IMR-90 (cell line): ENCODE results near the gene HIF1A. TPM values are rescaled to one million over a fixed set of nuclear protein-coding genes. Genes with fewer than 3 reads are reported as not detected.

Experiments
- ATAC-seq: fragments of 200-7000 bp; cut with Tn5 transposase; 2 replicates; pipeline ENCODE4 v1.9.1; 2020; ENCODE audit warnings: low read depth, mild to moderate bottlenecking, moderate library complexity
- BruUV-seq: library from RNA; stranded (reverse); fragments of 400-500 nt; replicated peaks from 2 replicates; lab custom pipeline; 2021; lab: Mats Ljungman, UMichigan
- CTCF ChIA-PET: fragments of 300-600 bp; formaldehyde crosslinking; extraction: SDS; loops from one replicate; lab custom pipeline; 2021; ENCODE audit warnings: antibody characterized with exemption; lab: Yijun Ruan, JAX
- POLR2A ChIA-PET: fragments of 300-600 bp; sonication (Branson Sonifier 250); formaldehyde crosslinking; loops from one replicate; lab custom pipeline; 2022; ENCODE audit warnings: antibody characterized with exemption; ENCODE audit not compliant: unreplicated experiment; lab: Charles Lee
- DNase-seq: peaks from one replicate; pipeline ENCODE4 v3.0.0; 2013
- H2AFZ ChIP-seq: replicated peaks from 2 replicates; pipeline ENCODE3; 2013; ENCODE audit warnings: low read length, mild to moderate bottlenecking; ENCODE audit not compliant: poor library complexity
- H2AK5ac ChIP-seq: 2 replicates; pipeline ENCODE4 v1.6.1; 2013; ENCODE audit warnings: low read depth, low read length, inconsistent platforms
- H2AK9ac ChIP-seq: replicated peaks from 2 replicates; pipeline ENCODE3; 2013; ENCODE audit warnings: mild to moderate bottlenecking, low read depth, low read length, moderate library complexity; ENCODE audit not compliant: poor library complexity
- H2BK120ac ChIP-seq: 2 replicates; pipeline ENCODE4 v1.6.1; 2013; ENCODE audit warnings: low read depth, low read length, inconsistent platforms
- H2BK15ac ChIP-seq: 3 replicates; pipeline ENCODE4 v1.6.1; 2013; ENCODE audit warnings: low read depth, low read length, inconsistent platforms
- H2BK20ac ChIP-seq: 2 replicates; pipeline ENCODE4 v1.6.1; 2013; ENCODE audit warnings: low read depth, mild to moderate bottlenecking, inconsistent platforms, low read length, moderate library complexity
- H2BK5ac ChIP-seq: 2 replicates; pipeline ENCODE4 v1.6.1; 2013; ENCODE audit warnings: mild to moderate bottlenecking, low read depth, low read length, inconsistent platforms; ENCODE audit not compliant: poor library complexity, severe bottlenecking
- H3K14ac ChIP-seq: replicated peaks from 2 replicates; pipeline ENCODE4 v1.6.1; 2013; ENCODE audit warnings: low read depth, low read length, inconsistent platforms
- H3K18ac ChIP-seq: 2 replicates; pipeline ENCODE4 v1.6.1; 2013; ENCODE audit warnings: low read depth, low read length, control low read depth
- H3K23ac ChIP-seq: 2 replicates; pipeline ENCODE4 v1.6.1; 2013; ENCODE audit warnings: low read depth, low read length, inconsistent platforms
- H3K27ac ChIP-seq: 2 replicates; pipeline ENCODE4 v1.5.1; 2013; ENCODE audit warnings: mild to moderate bottlenecking, control low read depth, low read length; ENCODE audit not compliant: insufficient read depth
- H3K27me3 ChIP-seq: 2 replicates; pipeline ENCODE4 v1.6.1; 2013; ENCODE audit warnings: low read length; ENCODE audit not compliant: control insufficient read depth, insufficient read depth
- H3K36me3 ChIP-seq: 2 replicates; pipeline ENCODE4 v1.6.1; 2013; ENCODE audit warnings: low read length, mixed read lengths; ENCODE audit not compliant: control insufficient read depth, insufficient read depth
- H3K4ac ChIP-seq: 2 replicates; pipeline ENCODE4 v1.6.1; 2013; ENCODE audit warnings: low read depth, low read length, inconsistent platforms
- H3K4me1 ChIP-seq: 2 replicates; pipeline ENCODE4 v1.6.1; 2013; ENCODE audit warnings: low read length, mixed read lengths; ENCODE audit not compliant: control insufficient read depth, insufficient read depth
- H3K4me2 ChIP-seq: 2 replicates; pipeline ENCODE4 v1.6.1; 2013; ENCODE audit warnings: low read depth, mild to moderate bottlenecking, control low read depth, low read length, moderate library complexity
- H3K4me3 ChIP-seq: 2 replicates; pipeline ENCODE4 v1.5.1; 2013; ENCODE audit warnings: low read depth, mild to moderate bottlenecking, control low read depth, low read length, moderate library complexity; ENCODE audit not compliant: insufficient read depth
- H3K56ac ChIP-seq: 2 replicates; pipeline ENCODE4 v1.6.1; 2013; ENCODE audit warnings: low read length, inconsistent platforms; ENCODE audit not compliant: insufficient read depth; ENCODE audit errors: extremely low read depth
- H3K79me1 ChIP-seq, 2 experiments: 2 replicates each; pipeline ENCODE4 v1.6.1; 2013; ENCODE audit warnings: low read length in 2 of 2, inconsistent platforms in 1 of 2, low read depth in 1 of 2
- H3K9ac ChIP-seq: 2 replicates; pipeline ENCODE4 v1.6.1; 2013; ENCODE audit warnings: low read depth, low read length, control low read depth
- H3K9me1 ChIP-seq: 2 replicates; pipeline ENCODE4 v1.6.1; 2013; ENCODE audit warnings: low read length, inconsistent platforms; ENCODE audit not compliant: insufficient read depth
- H3K9me3 ChIP-seq: 2 replicates; pipeline ENCODE4 v1.6.1; 2013; ENCODE audit warnings: low read length; ENCODE audit not compliant: control insufficient read depth, insufficient read depth
- H4K20me1 ChIP-seq: 2 replicates; pipeline ENCODE4 v1.6.1; 2013; ENCODE audit warnings: low read length, inconsistent platforms; ENCODE audit not compliant: insufficient read depth
- H4K5ac ChIP-seq: 2 replicates; pipeline ENCODE4 v1.6.1; 2013; ENCODE audit warnings: mild to moderate bottlenecking, low read depth, low read length, control low read depth
- H4K8ac ChIP-seq, 2 experiments: 2 replicates each; pipeline ENCODE4 v1.6.1; 2013; ENCODE audit warnings: low read depth in 2 of 2, low read length in 2 of 2, control low read depth in 1 of 2, inconsistent platforms in 1 of 2
- H4K91ac ChIP-seq: 2 replicates; pipeline ENCODE4 v1.6.1; 2013; ENCODE audit warnings: low read depth, low read length, inconsistent platforms; ENCODE audit not compliant: insufficient read depth
- BHLHE40 ChIP-seq: fragments of 150-350 bp; IDR thresholded peaks from 2 replicates; pipeline ENCODE4 v1.6.1; 2016; ENCODE audit warnings: mild to moderate bottlenecking, low read depth, low read length
- CHD1 ChIP-seq: IDR thresholded peaks from 2 replicates; pipeline ENCODE4 v1.6.1; 2012; ENCODE audit warnings: low read depth, low read length, improper control_type of control experiment
- ELK1 ChIP-seq: fragments of 150-350 bp; IDR thresholded peaks from 2 replicates; pipeline ENCODE4 v1.6.1; 2016; ENCODE audit warnings: low read depth, mild to moderate bottlenecking, low read length, moderate library complexity, borderline replicate concordance
- RFX5 ChIP-seq: IDR thresholded peaks from 2 replicates; pipeline ENCODE4 v1.8.0; 2012; ENCODE audit warnings: low read depth, mild to moderate bottlenecking, low read length, moderate library complexity
- SMC3 ChIP-seq: fragments of 150-350 bp; IDR thresholded peaks from 2 replicates; pipeline ENCODE4 v1.6.1; 2016; ENCODE audit warnings: low read depth, mild to moderate bottlenecking, antibody characterized with exemption, low read length, moderate library complexity
- WGBS, 2 experiments: methylation state at CpG; one replicate each; pipeline versions ENCODE4 v1.1.5 to v1.1.7; 2013; ENCODE audit warnings: missing lambda C conversion rate in 2 of 2; ENCODE audit not compliant: insufficient read length in 1 of 2; ENCODE audit errors: extremely low coverage in 2 of 2; 5-methylcytosine and 5-hydroxymethylcytosine counted together
- dilution Hi-C: fragments of 300-500 bp; cut with HindIII; formaldehyde crosslinking; loops from one replicate; pipeline ENCODE4 v1.14.3; 2018; ENCODE audit warnings: low sequenced_read_pairs; ENCODE audit not compliant: unreplicated experiment
- in situ Hi-C: fragments of 300-500 bp; cut with MboI; formaldehyde crosslinking; loops from 3 replicates; pipeline ENCODE4 v1.14.3; 2019; ENCODE audit warnings: low sequenced_read_pairs, inconsistent platforms, mixed read lengths
- intact Hi-C: fragments of 100-400 bp; cut with micrococcal nuclease; formaldehyde crosslinking; loops from 2 replicates; pipeline ENCODE4 v1.10.0; 2022
- polyA plus RNA-seq, 3 experiments: library from polyadenylated mRNA; depleted of rRNA; stranded (reverse); fragments of >200 nt; gene quantifications; 2 replicates each; pipeline ENCODE4 v1.2.3, GENCODE V29; 2012; ENCODE audit warnings: low replicate concordance in 1 of 3
- total RNA-seq: library from RNA; depleted of rRNA; stranded (reverse); fragments of >200 nt; gene quantifications from 2 replicates; pipeline ENCODE4 v1.2.3, GENCODE V29; 2012
- TF ChIP-seq, protein P1 (sequence below): fragments of 150-350 bp; IDR thresholded peaks from 2 replicates; pipeline ENCODE4 v1.6.1; 2017; ENCODE audit warnings: mild to moderate bottlenecking, antibody characterized with exemption, low read length, low read depth

HIF1A gene
- total and polyA plus RNA-seq, 2 of the 4 experiments (the other 2 are of a cell fraction) = 128 to 301 TPM

DNA sequence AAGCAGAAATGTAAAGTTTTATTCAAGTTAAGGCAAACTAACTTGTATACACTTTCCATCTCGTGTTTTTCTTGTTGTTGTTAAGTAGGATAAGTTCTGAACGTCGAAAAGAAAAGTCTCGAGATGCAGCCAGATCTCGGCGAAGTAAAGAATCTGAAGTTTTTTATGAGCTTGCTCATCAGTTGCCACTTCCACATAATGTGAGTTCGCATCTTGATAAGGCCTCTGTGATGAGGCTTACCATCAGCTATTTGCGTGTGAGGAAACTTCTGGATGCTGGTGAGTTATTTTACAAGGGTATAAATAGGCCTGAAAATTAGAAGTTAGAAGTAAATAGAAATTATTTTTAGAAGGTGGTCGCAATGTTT is 25.0 kb downstream of the HIF1A start (continued):
- no peak for TF ChIP-seq ELK1
- no peak for TF ChIP-seq RFX5

DNA sequence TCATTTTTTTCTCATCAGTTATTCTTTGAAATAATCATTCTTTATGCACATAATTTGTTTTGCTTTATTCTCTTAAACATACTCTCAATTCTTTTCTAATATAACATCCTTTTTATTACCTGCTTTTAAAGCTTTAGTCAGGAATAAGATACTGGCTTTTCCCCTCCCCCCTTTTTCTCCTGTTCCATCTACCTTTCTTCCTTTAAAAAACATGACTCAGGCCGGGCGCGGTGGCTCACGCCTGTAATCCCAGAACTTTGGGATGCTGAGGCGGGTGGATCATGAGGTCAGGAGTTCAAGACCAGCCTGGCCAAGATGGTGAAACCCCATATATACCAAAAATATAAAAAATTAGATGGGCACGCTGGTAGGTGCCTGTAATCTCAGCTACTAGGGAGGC is 25.4 kb downstream of the HIF1A start:
- POLR2A ChIA-PET = no interaction called here
- H4K5ac ChIP-seq = no peak overlapping the region
- H3K56ac ChIP-seq = no peak overlapping the region
- ATAC-seq (no peak), DNase-seq (no peak)
- H4K20me1 ChIP-seq = peaks cover 68% of the 10 kb centered on the region
- no peak overlapping the region for H3K4me3 ChIP-seq
- no peak overlapping the region for H2BK20ac ChIP-seq
- CTCF ChIA-PET = interaction anchor here (0.8 kb wide), 1 partner anchor 14 kb away, joined by 3 read pairs; no protein-coding TSS in a partner anchor
- peaks cover 28% of the 10 kb centered on the region for H3K36me3 ChIP-seq
- H3K79me1 ChIP-seq = peaks cover 0 to 55% of the 10 kb centered on the region in 2 experiments; a peak in 3 of 4 replicates
- H4K91ac ChIP-seq = no peak overlapping the region
- H3K4ac ChIP-seq = no peak overlapping the region
- intact Hi-C loops = loop anchor here (5.0 kb wide), 1 partner anchor 72 kb away; no protein-coding TSS in a partner anchor
- no peak overlapping the region for H4K8ac ChIP-seq
- H3K9me3 ChIP-seq = no peaks in the 10 kb centered on the region
- no peak overlapping the region for H2BK15ac ChIP-seq
- peaks cover 1% of the 10 kb centered on the region for H3K9me1 ChIP-seq
- no peak overlapping the region for H2AFZ ChIP-seq
- no peak overlapping the region for H2BK5ac ChIP-seq
- whole genome bisulfite sequencing, 2 experiments = no CpG with 5 or more reads among the region's 6 CpGs
- in situ Hi-C loops = no loop called here
- no peak overlapping the region for H3K18ac ChIP-seq
- no peak overlapping the region for H3K27ac ChIP-seq
- TF ChIP-seq SMC3 = no peak
- TF ChIP-seq CHD1 = no peak
- TF ChIP-seq BHLHE40 = no peak
- TF ChIP-seq, protein P1, sequence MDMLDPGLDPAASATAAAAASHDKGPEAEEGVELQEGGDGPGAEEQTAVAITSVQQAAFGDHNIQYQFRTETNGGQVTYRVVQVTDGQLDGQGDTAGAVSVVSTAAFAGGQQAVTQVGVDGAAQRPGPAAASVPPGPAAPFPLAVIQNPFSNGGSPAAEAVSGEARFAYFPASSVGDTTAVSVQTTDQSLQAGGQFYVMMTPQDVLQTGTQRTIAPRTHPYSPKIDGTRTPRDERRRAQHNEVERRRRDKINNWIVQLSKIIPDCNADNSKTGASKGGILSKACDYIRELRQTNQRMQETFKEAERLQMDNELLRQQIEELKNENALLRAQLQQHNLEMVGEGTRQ = no peak
- H3K4me1 ChIP-seq = peaks cover 12% of the 10 kb centered on the region
- H3K14ac ChIP-seq = no peak overlapping the region
- H2AK5ac ChIP-seq = no peak overlapping the region
- no peak overlapping the region for H3K4me2 ChIP-seq
- H3K9ac ChIP-seq = no peak overlapping the region
- H2AK9ac ChIP-seq = no peak overlapping the region
- BruUV-seq = no TSS peak
- dilution Hi-C loops = loop anchor here (25.0 kb wide), 1 partner anchor 258 kb away; no protein-coding TSS in a partner anchor
- H3K23ac ChIP-seq = no peak overlapping the region
- no peak overlapping the region for H2BK120ac ChIP-seq
- H3K27me3 ChIP-seq = no peaks in the 10 kb centered on the region
